ENCODE measurements around the gene GLMP. TPM values are rescaled to one million over a fixed set of nuclear protein-coding genes. Genes with fewer than 3 reads are reported as not detected.

The GLMP gene
- total RNA-seq, 1 experiment from 2014 or later = 60.3 TPM

DNA sequence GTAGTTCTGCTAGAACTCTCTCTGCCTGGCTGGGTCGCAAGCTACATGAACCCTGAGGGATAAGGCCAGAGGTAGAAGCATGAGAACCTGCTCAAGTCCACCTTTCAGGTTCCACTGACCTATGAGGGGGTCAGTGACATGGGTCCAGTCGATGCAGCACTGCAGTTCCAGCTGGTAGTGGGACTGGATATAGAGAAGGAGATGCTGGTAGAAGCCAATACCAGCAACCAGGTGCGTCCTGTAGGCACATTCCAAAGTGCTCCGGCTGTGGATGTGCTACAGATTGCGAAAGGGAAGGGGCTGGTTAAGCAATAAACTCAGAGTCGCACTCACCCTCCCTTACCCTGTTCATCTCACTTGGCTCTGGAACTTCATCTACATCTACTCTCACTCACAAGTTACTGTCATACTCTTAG is 18.5 kb downstream of the GLMP start:
- DNase-seq (ENCODE audit: low spot score) (no peak), ATAC-seq (no peak)
- Mint-ChIP-seq H3K27me3 (ENCODE audit: low read depth) (no peaks in the 10 kb centered on the region), H3K9me3 (no peaks in the 10 kb centered on the region), H3K27ac (no peak overlapping the region), H3K36me3 (peaks cover 67% of the 10 kb centered on the region), H3K4me3 (no peak overlapping the region), H3K4me1 (peaks cover 9% of the 10 kb centered on the region)
- TF ChIP-seq, protein P1, sequence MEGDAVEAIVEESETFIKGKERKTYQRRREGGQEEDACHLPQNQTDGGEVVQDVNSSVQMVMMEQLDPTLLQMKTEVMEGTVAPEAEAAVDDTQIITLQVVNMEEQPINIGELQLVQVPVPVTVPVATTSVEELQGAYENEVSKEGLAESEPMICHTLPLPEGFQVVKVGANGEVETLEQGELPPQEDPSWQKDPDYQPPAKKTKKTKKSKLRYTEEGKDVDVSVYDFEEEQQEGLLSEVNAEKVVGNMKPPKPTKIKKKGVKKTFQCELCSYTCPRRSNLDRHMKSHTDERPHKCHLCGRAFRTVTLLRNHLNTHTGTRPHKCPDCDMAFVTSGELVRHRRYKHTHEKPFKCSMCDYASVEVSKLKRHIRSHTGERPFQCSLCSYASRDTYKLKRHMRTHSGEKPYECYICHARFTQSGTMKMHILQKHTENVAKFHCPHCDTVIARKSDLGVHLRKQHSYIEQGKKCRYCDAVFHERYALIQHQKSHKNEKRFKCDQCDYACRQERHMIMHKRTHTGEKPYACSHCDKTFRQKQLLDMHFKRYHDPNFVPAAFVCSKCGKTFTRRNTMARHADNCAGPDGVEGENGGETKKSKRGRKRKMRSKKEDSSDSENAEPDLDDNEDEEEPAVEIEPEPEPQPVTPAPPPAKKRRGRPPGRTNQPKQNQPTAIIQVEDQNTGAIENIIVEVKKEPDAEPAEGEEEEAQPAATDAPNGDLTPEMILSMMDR (IDR thresholded peaks at IDR 0.05) = no peak
- TF ChIP-seq, protein P2, sequence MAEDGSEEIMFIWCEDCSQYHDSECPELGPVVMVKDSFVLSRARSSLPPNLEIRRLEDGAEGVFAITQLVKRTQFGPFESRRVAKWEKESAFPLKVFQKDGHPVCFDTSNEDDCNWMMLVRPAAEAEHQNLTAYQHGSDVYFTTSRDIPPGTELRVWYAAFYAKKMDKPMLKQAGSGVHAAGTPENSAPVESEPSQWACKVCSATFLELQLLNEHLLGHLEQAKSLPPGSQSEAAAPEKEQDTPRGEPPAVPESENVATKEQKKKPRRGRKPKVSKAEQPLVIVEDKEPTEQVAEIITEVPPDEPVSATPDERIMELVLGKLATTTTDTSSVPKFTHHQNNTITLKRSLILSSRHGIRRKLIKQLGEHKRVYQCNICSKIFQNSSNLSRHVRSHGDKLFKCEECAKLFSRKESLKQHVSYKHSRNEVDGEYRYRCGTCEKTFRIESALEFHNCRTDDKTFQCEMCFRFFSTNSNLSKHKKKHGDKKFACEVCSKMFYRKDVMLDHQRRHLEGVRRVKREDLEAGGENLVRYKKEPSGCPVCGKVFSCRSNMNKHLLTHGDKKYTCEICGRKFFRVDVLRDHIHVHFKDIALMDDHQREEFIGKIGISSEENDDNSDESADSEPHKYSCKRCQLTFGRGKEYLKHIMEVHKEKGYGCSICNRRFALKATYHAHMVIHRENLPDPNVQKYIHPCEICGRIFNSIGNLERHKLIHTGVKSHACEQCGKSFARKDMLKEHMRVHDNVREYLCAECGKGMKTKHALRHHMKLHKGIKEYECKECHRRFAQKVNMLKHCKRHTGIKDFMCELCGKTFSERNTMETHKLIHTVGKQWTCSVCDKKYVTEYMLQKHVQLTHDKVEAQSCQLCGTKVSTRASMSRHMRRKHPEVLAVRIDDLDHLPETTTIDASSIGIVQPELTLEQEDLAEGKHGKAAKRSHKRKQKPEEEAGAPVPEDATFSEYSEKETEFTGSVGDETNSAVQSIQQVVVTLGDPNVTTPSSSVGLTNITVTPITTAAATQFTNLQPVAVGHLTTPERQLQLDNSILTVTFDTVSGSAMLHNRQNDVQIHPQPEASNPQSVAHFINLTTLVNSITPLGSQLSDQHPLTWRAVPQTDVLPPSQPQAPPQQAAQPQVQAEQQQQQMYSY (CRISPR knock-in tag; IDR thresholded peaks at IDR 0.05) = no peak
- TF ChIP-seq FOXP1 (CRISPR knock-in tag; IDR thresholded peaks at IDR 0.05; ENCODE audit: borderline replicate concordance) (no peak), ATF1 (CRISPR knock-in tag; IDR thresholded peaks at IDR 0.05) (no peak), HMGA2 (CRISPR knock-in tag; IDR thresholded peaks at IDR 0.05) (no peak)
- TF ChIP-seq, protein P3, sequence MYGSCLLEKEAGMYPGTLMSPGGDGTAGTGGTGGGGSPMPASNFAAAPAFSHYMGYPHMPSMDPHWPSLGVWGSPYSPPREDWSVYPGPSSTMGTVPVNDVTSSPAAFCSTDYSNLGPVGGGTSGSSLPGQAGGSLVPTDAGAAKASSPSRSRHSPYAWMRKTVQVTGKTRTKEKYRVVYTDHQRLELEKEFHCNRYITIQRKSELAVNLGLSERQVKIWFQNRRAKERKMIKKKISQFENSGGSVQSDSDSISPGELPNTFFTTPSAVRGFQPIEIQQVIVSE (CRISPR knock-in tag; IDR thresholded peaks at IDR 0.05; ENCODE audit: borderline replicate concordance) = no peak
- TF ChIP-seq, protein P4, sequence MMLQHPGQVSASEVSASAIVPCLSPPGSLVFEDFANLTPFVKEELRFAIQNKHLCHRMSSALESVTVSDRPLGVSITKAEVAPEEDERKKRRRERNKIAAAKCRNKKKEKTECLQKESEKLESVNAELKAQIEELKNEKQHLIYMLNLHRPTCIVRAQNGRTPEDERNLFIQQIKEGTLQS (CRISPR knock-in tag; conservative IDR thresholded peaks at IDR 0.05) = no peak
- TF ChIP-seq, protein P5, sequence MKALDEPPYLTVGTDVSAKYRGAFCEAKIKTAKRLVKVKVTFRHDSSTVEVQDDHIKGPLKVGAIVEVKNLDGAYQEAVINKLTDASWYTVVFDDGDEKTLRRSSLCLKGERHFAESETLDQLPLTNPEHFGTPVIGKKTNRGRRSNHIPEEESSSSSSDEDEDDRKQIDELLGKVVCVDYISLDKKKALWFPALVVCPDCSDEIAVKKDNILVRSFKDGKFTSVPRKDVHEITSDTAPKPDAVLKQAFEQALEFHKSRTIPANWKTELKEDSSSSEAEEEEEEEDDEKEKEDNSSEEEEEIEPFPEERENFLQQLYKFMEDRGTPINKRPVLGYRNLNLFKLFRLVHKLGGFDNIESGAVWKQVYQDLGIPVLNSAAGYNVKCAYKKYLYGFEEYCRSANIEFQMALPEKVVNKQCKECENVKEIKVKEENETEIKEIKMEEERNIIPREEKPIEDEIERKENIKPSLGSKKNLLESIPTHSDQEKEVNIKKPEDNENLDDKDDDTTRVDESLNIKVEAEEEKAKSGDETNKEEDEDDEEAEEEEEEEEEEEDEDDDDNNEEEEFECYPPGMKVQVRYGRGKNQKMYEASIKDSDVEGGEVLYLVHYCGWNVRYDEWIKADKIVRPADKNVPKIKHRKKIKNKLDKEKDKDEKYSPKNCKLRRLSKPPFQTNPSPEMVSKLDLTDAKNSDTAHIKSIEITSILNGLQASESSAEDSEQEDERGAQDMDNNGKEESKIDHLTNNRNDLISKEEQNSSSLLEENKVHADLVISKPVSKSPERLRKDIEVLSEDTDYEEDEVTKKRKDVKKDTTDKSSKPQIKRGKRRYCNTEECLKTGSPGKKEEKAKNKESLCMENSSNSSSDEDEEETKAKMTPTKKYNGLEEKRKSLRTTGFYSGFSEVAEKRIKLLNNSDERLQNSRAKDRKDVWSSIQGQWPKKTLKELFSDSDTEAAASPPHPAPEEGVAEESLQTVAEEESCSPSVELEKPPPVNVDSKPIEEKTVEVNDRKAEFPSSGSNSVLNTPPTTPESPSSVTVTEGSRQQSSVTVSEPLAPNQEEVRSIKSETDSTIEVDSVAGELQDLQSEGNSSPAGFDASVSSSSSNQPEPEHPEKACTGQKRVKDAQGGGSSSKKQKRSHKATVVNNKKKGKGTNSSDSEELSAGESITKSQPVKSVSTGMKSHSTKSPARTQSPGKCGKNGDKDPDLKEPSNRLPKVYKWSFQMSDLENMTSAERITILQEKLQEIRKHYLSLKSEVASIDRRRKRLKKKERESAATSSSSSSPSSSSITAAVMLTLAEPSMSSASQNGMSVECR (CRISPR knock-in tag; IDR thresholded peaks at IDR 0.05; ENCODE audit: borderline replicate concordance) = no peak
- TF ChIP-seq, protein P6, sequence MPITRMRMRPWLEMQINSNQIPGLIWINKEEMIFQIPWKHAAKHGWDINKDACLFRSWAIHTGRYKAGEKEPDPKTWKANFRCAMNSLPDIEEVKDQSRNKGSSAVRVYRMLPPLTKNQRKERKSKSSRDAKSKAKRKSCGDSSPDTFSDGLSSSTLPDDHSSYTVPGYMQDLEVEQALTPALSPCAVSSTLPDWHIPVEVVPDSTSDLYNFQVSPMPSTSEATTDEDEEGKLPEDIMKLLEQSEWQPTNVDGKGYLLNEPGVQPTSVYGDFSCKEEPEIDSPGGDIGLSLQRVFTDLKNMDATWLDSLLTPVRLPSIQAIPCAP (CRISPR knock-in tag; IDR thresholded peaks at IDR 0.05) = no peak
- CTCF ChIA-PET = no interaction called here
- POLR2A ChIA-PET = no interaction called here

DNA sequence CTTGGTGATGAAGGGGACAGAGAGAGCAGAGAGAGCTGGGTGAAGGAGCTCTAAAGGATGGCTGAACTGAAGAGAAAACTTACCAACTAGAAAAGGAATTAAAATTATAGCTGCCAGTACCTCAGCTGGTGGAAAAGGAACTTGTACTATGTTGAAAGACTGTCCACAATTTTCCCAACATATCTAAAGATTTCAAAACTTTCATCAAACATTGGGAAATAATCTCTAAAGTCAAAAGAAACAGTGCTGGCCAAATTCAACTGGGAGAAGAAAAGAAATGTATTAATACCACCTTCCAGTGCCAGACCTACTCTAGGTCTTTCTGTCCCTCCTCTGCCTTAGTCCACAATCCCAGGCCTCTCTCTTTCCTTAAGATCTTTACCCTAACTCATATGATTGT is 18.9 kb downstream of the GLMP start:
- Mint-ChIP-seq H3K4me1 (peaks cover 7% of the 10 kb centered on the region), H3K36me3 (peaks cover 71% of the 10 kb centered on the region), H3K27me3 (ENCODE audit: low read depth) (no peaks in the 10 kb centered on the region), H3K4me3 (no peak overlapping the region), H3K27ac (no peak overlapping the region), H3K9me3 (no peaks in the 10 kb centered on the region)
- ATAC-seq (no peak), DNase-seq (ENCODE audit: low spot score) (no peak)
- POLR2A ChIA-PET = no interaction called here
- CTCF ChIA-PET = no interaction called here
- TF ChIP-seq NR3C1 (CRISPR knock-in tag; conservative IDR thresholded peaks at IDR 0.05; ENCODE audit: low read depth) = no peak
- no peak for TF ChIP-seq ZNF263 (CRISPR knock-in tag; IDR thresholded peaks at IDR 0.05; ENCODE audit: low read depth)
- TF ChIP-seq FOXP1 (CRISPR knock-in tag; IDR thresholded peaks at IDR 0.05; ENCODE audit: borderline replicate concordance) = no peak
- no peak for TF ChIP-seq MYBL2 (CRISPR knock-in tag; IDR thresholded peaks at IDR 0.05)
- TF ChIP-seq ZBTB21 (CRISPR knock-in tag; IDR thresholded peaks at IDR 0.05; ENCODE audit: borderline replicate concordance) = no peak
- TF ChIP-seq, protein P7, sequence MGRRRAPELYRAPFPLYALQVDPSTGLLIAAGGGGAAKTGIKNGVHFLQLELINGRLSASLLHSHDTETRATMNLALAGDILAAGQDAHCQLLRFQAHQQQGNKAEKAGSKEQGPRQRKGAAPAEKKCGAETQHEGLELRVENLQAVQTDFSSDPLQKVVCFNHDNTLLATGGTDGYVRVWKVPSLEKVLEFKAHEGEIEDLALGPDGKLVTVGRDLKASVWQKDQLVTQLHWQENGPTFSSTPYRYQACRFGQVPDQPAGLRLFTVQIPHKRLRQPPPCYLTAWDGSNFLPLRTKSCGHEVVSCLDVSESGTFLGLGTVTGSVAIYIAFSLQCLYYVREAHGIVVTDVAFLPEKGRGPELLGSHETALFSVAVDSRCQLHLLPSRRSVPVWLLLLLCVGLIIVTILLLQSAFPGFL (CRISPR knock-in tag; IDR thresholded peaks at IDR 0.05; ENCODE audit: borderline replicate concordance) = no peak
- TF ChIP-seq JAZF1 (CRISPR knock-in tag; IDR thresholded peaks at IDR 0.05) = no peak
- TF ChIP-seq ESRRA (CRISPR knock-in tag; IDR thresholded peaks at IDR 0.05; ENCODE audit: borderline replicate concordance) = no peak
- no peak for TF ChIP-seq ZNF121 (CRISPR knock-in tag; IDR thresholded peaks at IDR 0.05)
- TF ChIP-seq ELF4 (CRISPR knock-in tag; IDR thresholded peaks at IDR 0.05; ENCODE audit: low read depth) = no peak
- no peak for TF ChIP-seq FOXK1 (CRISPR knock-in tag; IDR thresholded peaks at IDR 0.05)
